GM21529 (cell line): ENCODE measurements around the gene IQSEC3.
A peak's percentile ranks its signal among the peaks of the same experiment; 100 is the strongest.

Experiments used
- ATAC-seq: cut with Tn5 transposase; IDR thresholded peaks from one replicate; pipeline ENCODE4 v1.9.1; 2021; ENCODE audit not compliant: unreplicated experiment

IQSEC3 gene

DNA sequence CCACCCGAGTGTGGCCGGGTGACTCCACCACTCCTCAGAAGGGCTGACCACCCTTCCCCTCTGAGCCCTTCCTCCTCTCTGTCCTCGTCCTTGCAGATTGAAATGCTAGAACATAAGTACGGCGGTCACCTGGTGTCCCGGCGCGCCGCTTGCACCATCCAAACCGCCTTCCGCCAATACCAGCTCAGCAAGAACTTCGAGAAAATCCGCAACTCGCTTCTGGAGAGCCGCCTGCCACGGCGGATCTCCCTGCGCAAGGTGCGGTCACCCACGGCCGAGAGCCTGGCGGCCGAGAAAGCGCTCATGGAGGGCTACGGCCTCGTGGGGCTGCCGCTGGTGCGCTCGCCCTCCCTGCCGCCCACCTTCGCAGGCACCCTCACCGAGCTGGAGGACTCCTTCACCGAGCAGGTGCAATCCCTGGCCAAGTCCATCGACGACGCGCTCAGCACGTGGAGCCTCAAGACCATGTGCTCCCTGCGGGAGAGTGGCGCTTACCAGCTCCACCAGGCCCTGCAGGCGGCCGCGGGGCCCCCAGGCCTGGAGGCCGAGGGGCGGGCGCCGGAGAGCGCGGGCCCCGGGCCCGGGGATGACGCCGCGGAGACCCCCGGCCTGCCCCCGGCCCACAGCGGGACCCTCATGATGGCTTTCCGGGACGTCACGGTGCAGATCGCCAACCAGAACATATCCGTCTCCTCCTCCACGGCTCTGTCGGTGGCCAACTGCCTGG lies 71.8 kb downstream of the IQSEC3 start:
- ATAC-seq = no peak

DNA sequence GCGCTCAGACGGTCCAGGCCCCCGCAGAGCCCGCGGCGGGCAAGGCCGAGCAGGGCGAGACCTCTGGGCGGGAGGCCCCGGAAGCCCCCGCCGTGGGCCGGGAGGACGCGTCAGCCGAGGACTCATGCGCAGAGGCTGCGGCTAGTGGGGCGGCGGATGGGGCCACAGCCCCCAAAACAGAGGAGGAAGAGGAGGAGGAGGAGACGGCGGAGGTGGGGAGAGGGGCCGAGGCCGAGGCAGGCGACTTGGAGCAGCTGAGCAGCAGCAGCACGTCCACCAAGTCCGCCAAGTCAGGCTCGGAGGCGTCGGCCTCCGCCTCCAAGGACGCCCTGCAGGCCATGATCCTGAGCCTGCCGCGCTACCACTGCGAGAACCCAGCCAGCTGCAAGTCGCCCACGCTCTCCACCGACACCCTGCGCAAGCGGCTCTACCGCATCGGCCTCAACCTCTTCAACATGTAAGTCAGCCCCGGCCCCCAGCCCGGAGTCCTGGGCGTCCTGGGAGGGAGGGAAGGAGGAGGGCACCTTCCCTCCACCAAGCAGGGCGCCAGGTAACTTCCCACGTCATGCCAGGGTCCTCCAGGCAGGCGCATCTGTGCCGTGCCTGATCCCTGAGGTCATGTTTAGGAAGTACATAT lies 72.4 kb downstream of the IQSEC3 start:
- no peak for ATAC-seq

DNA sequence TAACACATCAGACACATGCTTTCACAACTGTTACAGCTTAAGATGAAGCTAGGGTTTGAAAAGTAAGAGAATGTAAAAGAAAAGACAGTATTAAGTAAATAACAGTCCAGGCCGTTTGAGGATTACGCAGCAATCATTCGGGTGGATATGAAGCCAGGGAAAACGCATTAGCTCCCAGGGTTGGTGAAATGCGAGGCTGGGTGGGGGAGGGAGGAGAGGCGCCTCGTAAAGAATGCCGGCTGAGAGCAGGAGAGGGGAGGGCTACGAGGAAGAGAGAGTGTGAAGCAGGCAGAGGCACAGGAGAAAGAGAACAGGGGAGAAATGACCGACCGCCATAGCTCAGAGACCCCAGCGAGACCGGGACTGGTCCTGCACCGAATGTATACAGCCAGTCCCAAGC lies 73.0 kb downstream of the IQSEC3 start:
- no peak for ATAC-seq

DNA sequence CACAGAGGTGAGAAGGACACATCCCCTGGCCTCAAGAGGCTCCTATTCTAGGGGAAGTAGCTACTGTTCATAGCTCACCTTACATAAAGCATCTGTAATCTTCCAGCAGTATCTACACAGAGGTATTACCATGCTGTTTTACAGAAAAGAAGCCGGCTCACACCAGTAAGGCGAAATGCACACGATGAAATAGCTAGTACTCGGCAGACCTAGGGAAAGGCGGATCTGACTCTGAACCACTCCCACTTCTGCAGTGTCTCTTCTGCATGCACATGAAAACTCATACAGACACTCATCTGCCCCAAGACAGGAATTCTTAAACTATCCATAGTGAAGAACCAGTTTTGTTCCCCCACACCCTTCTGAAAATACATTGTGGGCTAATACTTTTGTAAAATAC lies 73.6 kb downstream of the IQSEC3 start:
- ATAC-seq = no peak

DNA sequence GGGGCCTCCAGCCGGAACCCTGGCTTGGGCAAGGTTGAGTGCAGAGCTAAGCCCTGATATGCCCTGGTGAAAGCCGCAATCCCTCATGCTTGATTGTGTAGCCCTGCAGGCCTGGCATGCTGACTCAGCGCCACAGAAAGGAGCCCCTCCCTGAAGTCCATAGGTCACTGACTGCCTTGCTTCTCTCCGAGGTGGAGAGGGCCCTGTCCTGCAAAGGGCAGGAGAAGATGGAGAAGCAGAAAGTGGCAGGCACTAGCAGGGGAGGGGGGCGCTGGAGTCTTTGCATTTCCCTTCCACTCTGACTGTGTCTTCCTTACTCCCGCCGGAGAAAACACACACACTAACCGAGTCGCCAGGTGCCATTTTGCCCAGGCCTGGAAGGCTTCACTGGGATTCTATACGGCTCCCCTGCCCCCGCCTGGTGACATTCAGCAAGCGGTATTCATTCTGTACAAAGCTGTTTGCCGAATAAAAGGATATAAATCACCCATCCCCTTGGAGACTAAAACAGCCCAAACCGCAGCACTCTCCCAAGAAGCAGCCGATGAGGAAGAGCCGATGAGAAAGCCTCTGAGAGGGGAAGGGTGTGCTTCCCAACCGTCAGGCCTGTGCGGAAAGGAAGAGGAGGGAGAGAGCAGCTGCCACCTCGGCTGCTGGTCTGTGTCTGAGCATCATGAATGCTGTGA lies 77.5 kb downstream of the IQSEC3 start:
- ATAC-seq = no peak

DNA sequence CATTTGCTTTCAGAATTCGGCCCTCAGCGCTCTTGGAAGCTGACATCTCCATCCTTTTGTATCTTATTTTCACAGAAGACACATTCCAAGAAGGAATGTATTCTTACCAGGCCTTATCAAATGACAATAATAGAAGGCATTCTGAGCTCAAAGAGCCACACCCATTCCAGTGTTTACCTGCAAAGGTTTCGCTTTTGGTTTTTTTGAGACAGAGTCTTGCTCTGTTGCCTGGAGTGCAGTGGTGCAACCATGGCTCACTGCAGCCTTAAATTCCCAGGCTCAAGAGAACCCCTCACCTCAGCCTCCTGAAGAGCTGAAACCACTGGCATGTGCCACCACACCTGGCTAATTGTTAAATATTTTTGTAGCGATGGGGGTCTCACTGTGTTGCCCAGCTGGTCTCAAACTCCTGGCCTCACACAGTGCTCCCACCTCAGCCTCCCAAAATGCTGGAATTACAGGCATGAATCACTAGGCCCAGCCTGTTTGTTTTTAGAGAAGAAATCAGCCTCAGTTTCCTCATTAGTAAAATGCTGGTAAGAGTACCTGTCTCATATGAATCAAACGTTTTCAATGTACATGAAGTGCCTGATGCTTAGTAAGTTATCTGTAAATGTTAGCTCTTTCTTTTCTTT lies 78.2 kb downstream of the IQSEC3 start:
- no peak for ATAC-seq

DNA sequence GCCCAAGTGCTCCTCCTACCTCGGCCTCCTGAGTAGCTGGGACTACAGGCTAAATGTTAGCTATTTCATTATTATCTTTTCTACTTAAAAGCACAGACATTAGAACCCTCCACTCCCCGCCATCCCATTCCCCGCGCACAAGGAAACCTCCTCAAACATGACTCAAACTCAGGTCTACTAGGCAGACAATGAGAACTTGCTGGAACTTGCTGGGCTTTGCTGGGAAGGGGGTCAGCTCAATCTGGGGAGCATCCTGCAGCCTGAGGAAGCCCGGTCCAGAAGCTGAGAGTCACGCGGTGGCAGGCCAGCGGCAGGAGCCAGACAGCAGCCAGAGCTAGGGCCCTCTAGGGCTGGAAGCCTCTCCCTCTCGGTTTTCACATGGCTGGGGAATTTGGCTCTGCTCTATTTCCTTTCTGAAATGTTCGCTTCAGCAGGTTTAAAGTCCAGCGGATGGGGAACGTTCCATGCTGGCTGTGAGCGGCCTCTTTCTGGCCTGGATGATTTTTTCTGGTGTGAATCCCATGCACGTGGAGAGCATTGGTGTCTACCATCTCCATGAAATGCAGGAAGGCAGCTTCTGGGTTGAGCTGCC lies 78.9 kb downstream of the IQSEC3 start:
- no peak for ATAC-seq

DNA sequence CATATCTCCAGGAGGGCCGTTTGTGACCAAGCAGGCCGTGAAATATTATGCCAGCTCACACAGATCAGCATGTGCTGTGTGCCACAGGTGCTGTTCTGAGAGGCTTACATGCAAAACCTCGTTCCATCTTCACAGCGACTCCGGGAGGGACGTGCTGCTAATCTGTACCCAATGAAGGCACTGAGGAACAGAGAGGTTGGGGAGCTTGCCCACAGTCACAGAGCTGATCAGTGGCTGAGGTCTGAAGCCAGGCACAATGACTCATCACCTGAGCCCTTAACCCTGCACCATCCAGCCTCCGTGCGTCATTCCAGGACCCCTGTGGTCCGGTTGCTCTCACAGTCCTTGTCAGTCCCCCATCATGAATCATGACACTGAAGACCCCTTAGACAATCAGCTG lies 80.7 kb downstream of the IQSEC3 start:
- ATAC-seq = no peak

DNA sequence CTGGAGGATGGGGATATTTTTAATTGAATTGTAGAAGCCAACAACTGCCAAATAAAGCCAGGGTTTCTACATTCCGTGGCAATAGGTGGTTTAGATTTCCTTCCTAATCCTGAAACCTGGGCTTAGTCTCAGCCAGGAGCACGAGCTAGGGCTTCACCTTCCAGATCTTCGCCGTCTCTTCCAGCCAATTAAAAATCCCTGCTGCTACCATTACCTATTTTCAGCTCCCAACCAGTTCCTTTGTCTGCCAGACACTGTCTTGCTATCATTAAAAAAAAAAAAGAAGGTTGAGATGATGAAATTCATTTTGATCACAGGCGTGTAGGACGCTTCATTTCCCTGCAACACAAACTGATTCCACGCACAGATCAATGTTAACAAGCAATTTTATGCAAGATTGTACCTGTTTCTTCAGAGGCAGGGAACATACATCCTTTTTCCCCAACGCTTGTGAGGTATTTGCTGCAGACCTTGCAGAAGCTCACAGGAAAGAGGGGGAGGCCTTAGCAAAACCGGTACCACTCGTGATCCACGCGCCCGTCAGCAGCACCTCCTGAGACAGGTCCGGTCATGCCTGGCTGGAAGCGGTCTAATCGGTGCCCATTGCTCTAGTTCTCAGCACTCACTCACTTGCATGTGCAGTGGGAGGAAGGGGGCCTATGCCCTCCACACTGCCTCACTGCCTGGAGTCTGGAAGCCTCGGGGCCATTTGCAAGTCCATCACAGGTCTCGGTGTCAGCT lies 82.3 kb downstream of the IQSEC3 start:
- ATAC-seq = no peak

DNA sequence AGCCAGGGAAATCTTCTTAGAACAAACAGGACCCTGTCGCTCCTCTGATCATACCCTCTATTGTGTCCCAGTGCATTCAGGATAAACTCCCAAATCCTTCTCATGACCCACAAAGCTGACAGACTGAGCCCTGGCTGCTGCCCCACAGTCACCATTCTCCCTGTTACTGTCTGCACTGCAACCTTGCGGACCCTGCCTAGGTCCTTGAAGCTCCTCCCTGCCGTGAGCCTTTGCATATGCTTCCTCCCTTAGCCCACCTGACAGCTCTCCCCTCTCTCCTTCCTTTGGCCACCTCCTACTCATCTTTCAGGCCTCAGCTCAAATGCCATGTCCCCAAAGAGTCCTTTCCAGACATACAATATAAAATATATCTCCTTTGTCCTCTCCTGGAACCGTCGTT lies 85.0 kb downstream of the IQSEC3 start:
- ATAC-seq = no peak

DNA sequence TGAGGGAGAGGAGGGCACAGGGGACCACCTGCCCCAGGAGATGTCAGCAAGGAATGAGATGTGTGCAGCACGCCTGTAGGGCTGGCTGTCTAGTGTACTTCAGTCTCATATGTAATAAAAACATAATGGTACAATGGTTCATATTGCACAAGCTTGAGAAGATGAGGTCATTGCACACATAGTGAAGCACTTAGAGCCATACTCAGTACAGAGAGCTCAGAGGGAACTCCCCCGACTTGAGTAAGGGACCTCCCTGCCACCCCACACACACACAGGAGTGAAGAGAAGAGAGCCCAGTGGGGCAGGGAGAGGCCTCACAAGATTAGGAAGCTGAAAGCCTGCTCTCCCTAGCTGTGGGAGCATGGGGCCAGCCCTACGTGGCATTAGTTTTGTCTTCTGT lies 85.9 kb downstream of the IQSEC3 start:
- no peak for ATAC-seq

DNA sequence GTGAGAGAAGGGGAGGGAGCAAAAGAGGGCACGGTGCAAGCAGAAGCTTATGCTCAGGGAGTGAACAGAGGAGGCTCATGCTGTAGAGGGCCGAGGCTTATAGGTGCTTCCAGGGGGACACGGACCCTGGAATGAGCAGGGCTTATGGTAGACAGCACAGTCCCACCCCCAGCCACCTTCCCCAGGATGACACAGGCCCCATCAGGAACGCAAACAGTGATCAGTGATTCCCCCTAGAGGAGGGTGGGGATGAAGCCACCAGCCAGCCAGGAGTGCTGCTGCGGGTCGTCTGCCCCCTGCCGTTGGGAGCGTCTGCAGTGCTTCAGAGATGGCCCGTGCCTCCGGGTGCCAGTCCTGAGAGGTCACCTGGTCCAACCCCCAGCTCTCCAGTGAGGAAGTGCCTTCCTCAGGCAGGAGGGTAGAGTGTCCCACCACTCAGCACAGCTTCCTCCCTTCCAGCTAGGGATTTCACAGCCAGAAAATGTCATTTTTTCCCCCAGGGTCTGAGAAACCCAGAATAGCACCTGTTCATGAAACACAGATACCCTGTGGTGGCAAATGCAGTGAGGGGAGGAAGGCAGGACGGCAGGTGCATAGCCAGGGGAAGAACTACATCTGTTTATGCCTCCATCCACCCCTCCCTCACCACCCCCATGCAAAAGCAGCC lies 86.6 kb downstream of the IQSEC3 start:
- peak; percentile 52 for ATAC-seq

DNA sequence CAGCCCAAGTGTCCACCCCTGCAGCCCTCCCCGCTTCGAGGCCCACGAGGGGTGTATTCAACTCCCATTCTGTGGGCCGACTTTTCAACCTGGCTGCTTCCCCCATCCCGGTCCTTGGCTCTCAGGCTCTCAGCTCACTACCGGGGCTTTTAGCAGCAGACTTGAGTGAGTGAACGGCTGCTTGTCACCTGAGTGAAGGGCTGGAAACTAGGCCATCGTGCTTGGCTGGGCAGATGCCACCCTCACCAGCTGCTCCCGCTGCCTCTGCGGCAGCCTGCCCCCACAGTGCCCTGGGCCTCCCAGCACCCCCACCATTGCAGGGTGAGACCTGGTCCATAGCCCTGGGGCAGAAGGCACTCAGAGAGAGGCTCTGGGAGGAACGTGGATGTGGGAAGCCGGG lies 87.5 kb downstream of the IQSEC3 start:
- no peak for ATAC-seq

DNA sequence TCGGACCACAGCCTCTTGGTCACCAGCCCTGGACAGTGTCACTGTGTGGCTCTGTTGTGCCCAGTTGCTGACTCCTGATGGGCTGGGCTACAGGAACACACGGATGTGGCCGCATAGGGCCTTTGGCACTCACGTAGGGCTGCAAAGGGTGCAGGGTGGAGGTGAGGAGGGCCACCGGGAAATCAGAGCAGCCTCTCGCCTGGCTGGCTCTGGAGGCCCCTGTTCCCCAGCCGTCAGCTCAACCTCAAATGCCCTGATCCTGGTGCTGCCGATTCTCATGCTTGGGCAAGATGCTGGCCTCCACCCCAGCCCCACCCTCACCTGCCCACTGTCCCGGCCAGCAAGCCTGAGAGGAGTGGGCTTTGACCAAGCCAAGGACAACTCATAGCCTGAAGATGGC lies 88.4 kb downstream of the IQSEC3 start:
- ATAC-seq = no peak

DNA sequence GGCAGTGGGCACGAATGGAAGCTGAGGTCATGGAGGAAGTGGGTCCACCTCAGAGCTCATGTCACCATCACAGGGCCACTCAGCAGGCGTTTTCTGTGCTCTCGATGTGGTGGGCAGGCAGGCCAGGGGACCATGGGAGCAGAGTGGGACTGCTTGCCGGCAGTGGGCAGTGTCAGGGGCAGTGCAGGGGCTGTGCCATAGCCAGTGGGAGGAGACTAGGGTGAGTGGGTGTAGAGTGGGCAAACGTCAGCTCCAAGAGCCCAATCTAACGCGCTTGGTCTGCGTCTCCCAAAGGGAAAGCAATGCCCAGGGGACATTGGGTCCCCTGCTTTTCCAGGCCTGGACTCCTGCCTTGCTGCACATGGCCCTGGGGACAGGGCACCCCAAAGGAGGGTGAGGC lies 89.1 kb downstream of the IQSEC3 start:
- ATAC-seq = no peak

DNA sequence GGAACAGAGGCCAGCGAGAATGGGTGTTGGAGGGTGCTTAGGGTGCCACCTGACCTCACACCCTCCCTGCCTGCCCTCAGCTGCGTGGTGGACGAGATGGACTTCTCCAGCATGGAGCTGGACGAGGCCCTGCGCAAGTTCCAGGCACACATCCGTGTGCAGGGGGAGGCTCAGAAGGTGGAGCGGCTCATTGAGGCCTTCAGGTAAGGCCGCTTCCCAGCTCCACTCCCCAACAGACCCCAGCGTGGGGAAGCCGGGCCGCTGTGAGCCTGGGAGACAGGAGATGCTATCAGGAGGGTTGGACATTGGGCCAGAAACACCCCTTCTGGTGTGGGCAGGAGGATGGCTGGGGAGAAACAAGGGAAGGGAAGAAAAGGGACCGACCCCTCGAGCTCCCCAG lies 90.4 kb downstream of the IQSEC3 start:
- ATAC-seq = no peak

DNA sequence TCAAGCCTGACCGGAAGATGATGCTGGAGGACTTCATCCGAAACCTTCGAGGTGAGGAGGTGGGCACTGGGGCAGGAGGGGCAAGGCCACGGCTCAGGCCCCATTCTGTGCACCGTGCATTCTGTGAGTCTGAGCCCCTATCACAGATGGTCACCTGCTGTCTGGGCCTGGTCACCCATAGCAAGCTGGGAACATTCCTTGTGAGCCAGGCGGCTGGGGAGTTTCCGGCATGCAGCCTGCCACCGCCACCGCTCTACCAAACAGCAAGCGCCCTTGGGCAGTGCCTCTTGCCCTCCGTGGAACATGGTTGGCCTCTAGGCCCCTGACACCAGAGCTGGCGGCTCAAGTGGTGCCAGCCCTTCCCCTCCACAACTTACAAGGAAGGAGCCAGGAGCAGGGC lies 91.1 kb downstream of the IQSEC3 start:
- no peak for ATAC-seq

DNA sequence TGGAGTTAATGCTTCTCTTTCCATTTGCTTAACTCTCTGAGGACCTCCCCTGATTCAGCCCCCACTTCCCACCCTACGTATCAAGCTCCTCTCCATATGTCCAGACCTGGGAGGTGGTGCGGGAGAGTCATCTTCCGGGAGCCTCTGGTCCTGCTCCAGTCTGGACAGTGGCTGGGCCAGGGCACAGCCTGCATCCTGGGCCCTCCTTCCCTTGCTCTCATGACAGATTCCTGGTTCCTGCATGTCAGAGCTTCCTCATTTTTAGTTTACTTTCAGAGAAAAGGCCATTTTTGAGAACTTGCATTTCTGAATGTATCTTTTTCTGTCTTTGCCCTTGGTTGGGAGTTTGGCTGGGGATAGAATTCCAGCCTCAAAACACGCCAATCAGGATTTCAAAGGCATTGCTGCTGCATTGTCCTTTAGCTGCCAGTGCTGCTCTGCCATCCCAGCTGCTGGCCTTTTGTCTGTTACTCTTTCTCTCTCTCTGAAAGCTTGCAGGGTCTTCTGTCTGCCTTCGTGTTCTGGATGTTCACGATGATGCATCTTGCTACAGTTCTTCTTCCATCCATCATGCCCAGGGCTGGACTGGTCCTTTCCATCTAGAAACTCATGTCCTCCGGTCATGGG lies 92.7 kb downstream of the IQSEC3 start:
- ATAC-seq = no peak

DNA sequence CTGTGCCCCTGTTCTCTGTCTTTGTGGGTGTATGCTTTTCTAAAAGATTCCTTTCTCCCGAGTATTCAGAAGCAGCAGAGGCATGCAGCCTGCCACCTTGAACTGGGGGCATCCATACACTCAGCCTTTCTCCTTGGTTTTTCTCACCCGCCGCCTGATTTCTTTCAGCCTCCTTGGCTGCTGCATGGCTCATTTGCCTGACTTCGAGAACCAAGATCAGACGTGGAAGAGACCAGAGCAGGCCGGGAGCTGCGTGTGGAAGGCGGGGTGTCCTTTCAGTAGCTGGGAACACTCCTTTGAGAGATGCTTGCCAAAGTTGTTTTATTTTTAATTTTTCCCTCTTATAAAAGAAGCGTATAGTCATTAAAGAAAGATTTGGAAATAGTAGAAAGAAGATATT lies 94.3 kb downstream of the IQSEC3 start:
- ATAC-seq = no peak

DNA sequence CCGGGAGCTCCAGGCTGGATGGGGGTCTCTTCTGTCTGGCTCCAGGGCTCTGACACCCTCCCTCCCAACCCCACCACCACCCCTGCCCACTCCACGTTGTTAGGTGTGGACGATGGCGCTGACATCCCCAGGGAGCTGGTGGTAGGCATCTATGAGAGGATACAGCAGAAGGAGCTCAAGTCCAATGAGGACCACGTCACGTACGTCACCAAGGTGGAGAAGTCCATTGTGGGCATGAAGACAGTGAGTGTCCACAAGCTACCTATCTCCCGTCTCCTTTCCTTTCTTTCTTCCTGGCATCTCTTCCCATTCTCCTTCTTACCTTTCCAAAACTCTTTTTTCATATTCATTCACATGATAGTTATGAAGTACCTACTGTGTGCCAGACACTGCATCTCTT lies 95.3 kb downstream of the IQSEC3 start:
- ATAC-seq = no peak
